Stromal cell of bone marrow (primary cell): ENCODE results near the gene CELF6.

ENCODE experiments used
- DNase-seq: peaks from one replicate; pipeline ENCODE4 v3.0.0-alpha.2; 2012; ENCODE audit warnings: low read depth

Gene CELF6

DNA sequence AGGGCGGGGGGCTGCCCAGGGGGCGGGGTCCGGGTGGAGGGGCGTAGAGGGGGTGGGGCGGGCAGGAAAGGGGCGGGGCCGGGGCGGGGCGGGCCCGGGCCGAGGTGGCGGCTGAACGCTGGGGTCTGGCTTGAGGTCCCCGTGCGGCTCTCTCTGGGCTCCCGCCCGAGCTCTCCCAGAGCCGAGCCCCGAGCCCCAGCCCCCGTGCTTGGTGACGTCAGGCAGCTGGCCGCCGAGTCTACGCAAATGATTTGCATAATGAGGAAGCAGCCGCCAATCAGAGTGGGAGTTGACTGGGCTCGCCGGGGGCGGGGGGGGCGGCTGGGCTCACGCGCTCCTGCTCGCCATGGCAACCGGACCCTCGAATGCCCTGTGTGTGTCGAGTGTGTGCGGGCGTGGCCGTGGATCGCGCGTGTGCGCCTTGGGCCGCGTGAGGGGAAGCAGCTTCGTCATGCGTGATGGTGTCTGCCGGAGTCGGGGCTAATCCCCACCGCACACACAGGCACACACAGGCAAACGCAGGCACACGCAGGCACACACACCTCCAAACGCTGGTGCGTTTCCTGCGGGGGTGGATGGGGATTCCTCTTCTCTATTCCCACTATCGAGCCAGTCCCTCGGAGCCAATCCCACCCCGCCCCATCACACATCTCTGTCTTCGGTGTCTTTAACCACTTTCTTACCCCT lies at the start of gene CELF6:
Gene CELF6, minus strand, starts transcription at position 173 of the 687 bp plus-strand sequence. CDS start 283 bp downstream, outside the sequence.
- peak; percentile 46 for DNase-seq

DNA sequence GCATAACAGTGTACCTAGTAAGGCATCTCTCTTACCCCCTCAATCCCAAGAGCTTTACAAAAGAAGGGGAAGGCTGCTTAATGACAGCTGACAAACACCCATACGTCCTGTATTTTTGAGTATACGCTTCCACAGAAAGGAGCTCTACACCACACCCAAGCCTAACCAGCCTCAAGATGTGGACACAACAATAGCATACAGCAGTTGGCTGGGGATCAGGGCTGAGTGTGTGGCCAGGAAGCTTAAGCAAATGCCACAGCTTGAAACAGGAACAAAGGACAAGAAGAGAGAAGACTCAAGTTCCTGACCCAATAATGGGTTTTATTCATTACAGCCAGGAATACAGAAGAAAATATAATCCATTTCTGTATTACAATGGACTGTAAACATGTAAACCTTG lies 48.9 kb upstream of the CELF6 start:
- no peak for DNase-seq

GRCh38 chr15:72368325-72368724 lies 48.4 kb upstream of the CELF6 start:
- no peak for DNase-seq

DNA sequence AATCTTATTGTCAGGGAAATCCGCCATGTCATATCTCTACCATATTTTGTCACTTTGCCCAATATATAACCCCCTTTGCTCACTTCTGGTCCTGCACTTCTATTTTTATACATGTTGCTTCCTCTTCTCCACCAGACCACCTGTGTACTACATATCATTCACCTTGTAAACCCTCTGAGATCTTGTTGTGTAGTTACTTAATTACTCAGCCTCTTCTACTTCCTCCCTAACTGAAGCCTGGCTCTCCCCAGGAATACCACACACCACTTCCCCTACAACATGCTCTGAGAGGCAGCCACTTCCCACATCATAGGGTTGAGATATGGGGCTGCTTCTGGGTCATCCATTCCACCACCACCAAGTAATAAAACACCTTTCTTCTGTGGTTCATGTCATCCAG lies 45.9 kb upstream of the CELF6 start:
- DNase-seq = no peak

GRCh38 chr15:72361176-72361575 lies 41.2 kb upstream of the CELF6 start:
- no peak for DNase-seq

GRCh38 chr15:72358650-72359171 lies 38.8 kb upstream of the CELF6 start:
- peak; percentile 81 for DNase-seq

GRCh38 chr15:72358121-72358520 lies 38.2 kb upstream of the CELF6 start:
- no peak for DNase-seq

DNA sequence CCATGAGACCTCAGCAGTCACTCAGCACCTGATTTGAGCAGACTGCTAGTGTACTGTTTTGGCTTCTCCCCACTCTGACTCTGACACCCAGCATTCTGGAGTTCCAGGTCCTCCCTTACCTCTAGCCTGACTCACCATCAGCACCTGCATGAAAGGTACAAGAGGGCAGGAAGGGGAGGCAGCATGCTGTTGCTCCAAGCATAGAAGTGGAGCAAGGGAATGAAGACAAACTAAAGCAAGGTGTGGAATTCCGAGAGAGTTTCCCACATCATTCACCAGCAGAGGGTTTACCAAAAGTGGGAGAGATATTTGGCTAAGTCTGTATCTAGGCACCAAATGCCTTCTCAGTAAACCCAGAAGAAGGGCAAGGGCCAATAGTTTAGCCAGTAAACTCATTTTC lies 34.5 kb upstream of the CELF6 start:
- no peak for DNase-seq

DNA sequence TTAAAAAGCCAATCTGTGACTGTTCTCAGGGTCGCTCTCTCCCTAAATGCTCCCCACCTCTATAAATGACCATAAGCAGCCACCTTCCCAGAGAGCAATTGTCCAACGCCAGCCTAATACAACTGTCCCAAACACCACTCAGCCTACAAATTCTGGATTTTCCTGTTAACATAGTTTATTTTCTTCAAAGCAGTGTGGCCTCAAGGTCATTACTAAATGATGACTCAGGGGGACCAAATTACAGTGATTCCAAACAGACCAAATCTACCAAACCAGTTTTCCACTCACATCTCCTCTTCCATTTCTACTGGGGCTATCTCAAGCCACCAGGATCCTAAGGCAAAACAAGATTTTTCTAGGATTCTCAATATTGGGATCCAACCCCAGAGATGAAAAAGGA lies 33.3 kb upstream of the CELF6 start:
- DNase-seq = no peak

- DNase-seq = no peak
Observed at GRCh38 chr15:72345806-72346205, 25.8 kb upstream of the CELF6 start.

DNA sequence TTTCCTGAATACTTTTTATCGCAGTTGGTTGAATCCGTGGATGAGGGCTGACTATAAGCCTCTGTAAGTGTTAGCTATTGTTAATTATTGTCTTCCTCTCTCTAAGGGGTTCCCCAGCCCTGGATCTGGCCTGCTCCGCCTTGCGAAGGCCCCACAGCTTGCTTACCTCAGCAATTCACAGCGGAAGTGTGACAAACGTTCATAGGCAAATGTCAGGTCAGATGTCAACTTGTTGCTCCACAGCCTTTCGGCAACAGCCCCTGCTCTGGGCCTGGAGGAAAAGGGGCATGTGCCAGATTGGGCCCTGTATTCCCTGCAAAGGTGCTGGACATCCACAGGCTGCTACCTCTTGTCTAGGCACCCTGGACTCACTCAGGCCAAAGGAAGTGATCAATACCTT lies 25.3 kb upstream of the CELF6 start:
- DNase-seq = no peak

DNA sequence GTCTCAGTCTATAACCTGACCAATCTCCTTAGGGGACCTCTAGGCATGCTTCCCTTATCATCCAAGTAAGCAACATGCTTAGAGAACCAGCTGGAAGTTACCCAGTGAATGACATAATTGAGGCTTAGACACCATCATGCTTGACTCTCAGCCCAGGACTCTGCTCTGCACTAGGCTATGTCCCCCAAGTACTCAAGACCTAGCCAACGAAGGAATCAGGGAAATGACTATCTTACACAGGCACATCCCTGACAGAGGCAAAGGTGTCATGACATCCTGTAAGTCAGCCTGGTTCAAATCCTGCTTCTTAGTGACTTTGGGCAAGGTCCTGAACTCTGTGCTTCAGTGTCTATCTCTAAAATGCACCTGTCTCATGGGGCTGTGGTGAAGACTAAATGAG lies 24.6 kb upstream of the CELF6 start:
- no peak for DNase-seq

- no peak for DNase-seq
Observed at GRCh38 chr15:72342385-72342784, 22.4 kb upstream of the CELF6 start.

DNA sequence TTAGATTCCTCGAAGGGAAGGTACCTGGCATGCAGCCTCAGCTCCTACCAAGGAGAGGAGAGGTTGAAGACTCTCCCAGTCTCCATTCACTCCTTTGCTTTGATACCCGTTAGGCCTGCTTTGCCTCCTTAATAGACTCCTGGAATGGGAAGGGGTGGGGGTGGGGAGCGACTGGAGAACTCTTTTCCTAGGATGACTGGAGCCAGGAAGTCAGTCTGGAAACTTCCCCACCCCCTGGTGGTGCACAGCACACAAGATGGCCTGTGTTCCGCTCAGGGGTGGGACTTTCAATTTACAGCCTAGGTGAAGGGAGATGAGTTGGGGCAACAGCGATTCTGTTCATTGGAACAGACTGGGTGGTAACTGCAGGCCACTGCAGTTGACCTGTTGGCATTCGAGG lies 21.4 kb upstream of the CELF6 start:
- no peak for DNase-seq

GRCh38 chr15:72340366-72340765 lies 20.4 kb upstream of the CELF6 start:
- no peak for DNase-seq

GRCh38 chr15:72339777-72340177 lies 19.8 kb upstream of the CELF6 start:
- DNase-seq = peak; percentile 90

GRCh38 chr15:72338617-72339321 lies 18.8 kb upstream of the CELF6 start:
- peak; percentile 93 for DNase-seq

- no peak for DNase-seq
Observed at GRCh38 chr15:72338148-72338547, 18.2 kb upstream of the CELF6 start.

GRCh38 chr15:72334842-72335241 lies 14.9 kb upstream of the CELF6 start:
- no peak for DNase-seq

DNA sequence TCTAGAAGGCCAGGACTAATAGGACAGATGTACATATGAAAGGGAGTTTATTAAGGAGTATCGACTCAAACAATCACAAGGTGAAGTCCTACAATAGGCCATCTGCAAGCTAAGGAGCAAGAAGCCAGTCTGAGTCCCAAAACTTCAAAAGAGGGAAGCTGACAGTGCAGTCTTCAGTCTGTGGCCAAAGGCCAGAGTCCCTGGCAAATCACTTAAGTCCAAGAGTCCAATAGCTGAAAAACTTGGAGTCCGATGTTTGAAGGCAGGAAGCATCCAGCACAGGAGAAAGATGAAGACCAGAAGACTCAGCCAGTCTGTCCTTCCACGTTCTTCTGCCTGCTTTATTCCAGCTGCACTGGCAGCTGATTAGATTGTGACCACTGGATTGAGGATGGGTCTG lies 11.1 kb upstream of the CELF6 start:
- no peak for DNase-seq

DNA sequence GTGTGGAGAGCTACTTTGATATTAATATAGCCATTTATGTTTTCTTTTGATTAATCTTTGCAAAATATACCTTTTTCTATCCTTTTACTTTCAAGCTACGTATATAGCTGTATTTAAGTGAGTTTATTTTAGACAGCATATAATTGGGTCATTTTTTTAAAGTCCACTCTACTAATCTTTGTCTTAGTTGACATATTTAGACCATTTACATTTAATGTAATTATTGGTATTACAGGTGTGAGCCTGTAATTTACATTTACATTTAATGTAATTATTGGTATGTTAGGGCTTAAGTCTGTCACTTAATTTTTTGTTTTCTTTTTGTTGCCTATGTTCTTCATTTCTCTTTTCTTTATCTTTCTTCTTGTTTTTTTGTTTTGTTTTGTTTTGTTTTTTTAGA lies 3.8 kb upstream of the CELF6 start:
- DNase-seq = no peak

DNA sequence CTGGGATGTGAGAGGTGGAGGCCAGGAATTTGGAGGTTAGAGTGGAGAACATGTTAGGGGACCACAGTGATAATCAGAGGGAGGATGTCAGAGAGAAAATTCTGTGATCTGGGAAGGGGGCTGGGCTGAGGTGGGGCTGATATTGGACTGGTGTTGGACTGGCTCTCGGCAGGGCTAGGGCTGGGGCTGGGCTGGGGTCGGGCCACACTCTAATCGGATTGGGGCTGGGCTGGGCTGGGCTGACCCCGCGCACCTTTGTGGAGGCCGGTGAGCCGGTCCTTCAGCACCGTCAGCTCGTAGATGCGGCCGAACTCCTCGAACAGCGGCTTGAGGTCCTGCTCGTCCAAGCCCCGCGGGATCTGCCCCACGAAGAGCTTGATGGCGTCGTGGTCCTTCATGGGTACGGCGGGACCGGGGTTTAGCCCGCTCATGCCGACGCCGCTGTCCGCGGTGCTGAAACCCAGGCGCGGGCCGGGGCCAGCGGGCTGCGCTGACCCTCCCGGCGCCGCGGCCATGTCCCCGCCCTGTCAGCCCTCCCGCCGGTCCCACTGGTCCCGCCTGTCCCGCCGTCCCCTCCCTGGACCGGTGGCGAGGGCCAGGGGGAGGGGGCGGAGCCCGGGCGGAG lies 485 bp downstream of the CELF6 start:
- peak; percentile 21 for DNase-seq

GRCh38 chr15:72318408-72318942 lies 1.5 kb downstream of the CELF6 start:
- DNase-seq = no peak
